GM10248 (cell line): Measurements from ENCODE around the gene CHAD.

Experiments used
- CTCF ChIA-PET: fragments of 300-600 bp; sonication (Branson Sonifier 250); formaldehyde crosslinking; extraction: SDS; loops from one replicate; lab custom pipeline; 2021; ENCODE audit warnings: antibody characterized with exemption; lab: Yijun Ruan, JAX
- POLR2A ChIA-PET: fragments of 350-650 bp; sonication (Branson Sonifier 250); formaldehyde crosslinking; extraction: SDS; loops from one replicate; lab custom pipeline; 2020; ENCODE audit warnings: antibody characterized with exemption; lab: Yijun Ruan, JAX
- DNase-seq: peaks from one replicate; pipeline ENCODE4 v3.0.0; 2012; ENCODE audit errors: extremely low spot score
- CTCF ChIP-seq: IDR thresholded peaks from 2 replicates; pipeline ENCODE4 v1.5.1; 2012; ENCODE audit warnings: mild to moderate bottlenecking, low read depth; ENCODE audit errors: extremely low read depth, missing control alignments, control extremely low read depth

CHAD gene

DNA sequence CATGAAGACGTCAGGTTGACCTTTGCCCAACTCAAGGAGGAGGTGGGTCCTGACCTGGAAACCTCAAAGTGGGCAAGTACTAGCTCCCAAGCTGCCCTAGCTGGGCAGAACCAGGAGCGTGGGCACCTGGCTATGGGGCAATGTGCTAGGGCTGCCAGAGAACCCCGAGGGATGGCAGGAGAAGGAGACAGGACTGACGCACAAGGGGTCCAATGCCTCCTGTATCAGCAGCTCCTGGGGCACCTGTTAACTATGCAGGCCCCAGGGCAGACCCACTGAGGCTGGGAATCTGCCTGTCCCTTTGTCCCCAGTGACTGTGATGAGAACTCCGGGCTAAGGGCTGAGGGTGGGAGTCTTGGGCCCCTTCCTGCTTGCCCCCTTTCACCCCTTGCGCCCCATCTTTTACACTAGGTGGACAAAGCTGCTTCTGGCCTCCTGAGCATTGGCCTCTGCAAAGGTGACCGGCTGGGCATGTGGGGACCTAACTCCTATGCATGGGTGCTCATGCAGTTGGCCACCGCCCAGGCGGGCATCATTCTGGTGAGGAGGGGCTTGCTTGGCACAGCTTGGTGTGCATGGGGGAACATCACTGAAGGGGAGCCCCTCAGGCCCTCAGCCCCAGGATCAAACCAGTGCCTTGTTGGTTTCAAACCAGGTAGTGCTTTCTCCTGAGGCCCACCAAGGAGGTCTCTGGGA, 7.7 kb downstream of the CHAD start:
- ChIA-PET POLR2A (interaction anchor here (0.6 kb wide), 1 partner anchor 25 kb away, joined by 3 read pairs; no protein-coding TSS in a partner anchor), CTCF (interaction anchor here (1.4 to 2.0 kb wide), 3 partner anchors 11 to 64 kb away, joined by 4 to 5 read pairs (median 4); partner anchors contain the start of gene LRRC59)
- TF ChIP-seq CTCF, result no peak
- DNase-seq, result no peak

DNA sequence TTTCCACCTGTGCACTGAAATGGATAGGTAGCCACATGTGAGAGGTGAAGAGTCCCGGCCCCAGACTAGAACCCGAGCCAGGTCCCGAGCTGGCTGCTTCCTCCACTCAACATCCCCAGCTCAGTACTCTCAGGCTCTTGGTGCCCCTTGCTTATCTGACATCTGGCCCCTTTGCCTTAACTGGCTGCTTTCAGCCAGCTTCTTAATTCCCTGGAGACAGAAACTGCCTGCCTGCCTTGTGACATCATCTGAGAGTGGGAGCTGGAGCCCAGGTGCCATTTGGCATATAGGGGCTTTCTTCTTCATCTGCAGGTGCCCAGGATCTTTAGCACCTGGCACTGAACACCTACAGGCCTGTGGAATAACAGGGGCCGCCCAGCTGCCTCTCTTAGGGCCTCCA, 8.9 kb downstream of the CHAD start:
- CTCF ChIA-PET, result interaction anchor here (1.1 to 2.0 kb wide), 3 partner anchors 9 to 62 kb away, joined by 4 to 5 read pairs (median 5); partner anchors contain the start of gene LRRC59
- POLR2A ChIA-PET, result no interaction called here
- TF ChIP-seq CTCF, result no peak
- DNase-seq, result peak; percentile 5

GRCh38 chr17:50458701-50459676, 9.7 kb downstream of the CHAD start:
- DNase-seq, result no peak
- CTCF ChIA-PET, result interaction anchor here (1.1 to 1.8 kb wide), 5 partner anchors 9 to 62 kb away, joined by 4 to 7 read pairs (median 4); partner anchors contain the start of gene LRRC59
- POLR2A ChIA-PET, result interaction anchor here (1.0 kb wide), 1 partner anchor 13 kb away, joined by 3 read pairs; no protein-coding TSS in a partner anchor
- TF ChIP-seq CTCF, result no peak

GRCh38 chr17:50458270-50458669, 10.4 kb downstream of the CHAD start:
- POLR2A ChIA-PET, result interaction anchor here (1.0 kb wide), 1 partner anchor 14 kb away, joined by 3 read pairs; no protein-coding TSS in a partner anchor
- DNase-seq, result no peak
- no peak for TF ChIP-seq CTCF
- CTCF ChIA-PET, result interaction anchor here (1.3 to 1.8 kb wide), 3 partner anchors 20 to 61 kb away, joined by 4 to 7 read pairs (median 4); partner anchors contain the start of gene LRRC59

- ChIA-PET CTCF (interaction anchor here (1.8 kb wide), 1 partner anchor 60 kb away, joined by 7 read pairs; the partner anchor contains the start of gene LRRC59), POLR2A (no interaction called here)
- no peak for TF ChIP-seq CTCF
- no peak for DNase-seq
Observed at GRCh38 chr17:50457621-50458020, 11.1 kb downstream of the CHAD start.

- DNase-seq, result no peak
- TF ChIP-seq CTCF, result no peak
- ChIA-PET POLR2A (no interaction called here), CTCF (interaction anchor here (1.5 kb wide), 1 partner anchor 172 kb away, joined by 3 read pairs; no protein-coding TSS in a partner anchor)
Observed at GRCh38 chr17:50453901-50454300, 14.8 kb downstream of the CHAD start.
